Myocyte (in vitro differentiated cells): ENCODE measurements around the gene SAT2. TPM values are rescaled to one million over a fixed set of nuclear protein-coding genes. Genes with fewer than 3 reads are reported as not detected.
A peak's percentile ranks its signal among the peaks of the same experiment; 100 is the strongest.
"Not testable (repeated sequence)": the region's sequence is repeated elsewhere in the genome, so short reads cannot be mapped to it uniquely, and the experiment has no call there.

Experiments used
- DNase-seq: peaks from one replicate; pipeline ENCODE4 v3.0.0-alpha.2; 2012; ENCODE audit warnings: low read depth
- total RNA-seq: library from RNA; depleted of rRNA; stranded (reverse); fragments of >200 nt; gene quantifications from 2 replicates; pipeline ENCODE4 v1.2.3, GENCODE V29; 2014

The SAT2 gene
- total RNA-seq, 1 donor from 2014 or later: 73.1 TPM

GRCh38 chr17:7634384-7634783 lies 6.8 kb upstream of the SAT2 start:
- DNase-seq: peak; percentile 62

DNA sequence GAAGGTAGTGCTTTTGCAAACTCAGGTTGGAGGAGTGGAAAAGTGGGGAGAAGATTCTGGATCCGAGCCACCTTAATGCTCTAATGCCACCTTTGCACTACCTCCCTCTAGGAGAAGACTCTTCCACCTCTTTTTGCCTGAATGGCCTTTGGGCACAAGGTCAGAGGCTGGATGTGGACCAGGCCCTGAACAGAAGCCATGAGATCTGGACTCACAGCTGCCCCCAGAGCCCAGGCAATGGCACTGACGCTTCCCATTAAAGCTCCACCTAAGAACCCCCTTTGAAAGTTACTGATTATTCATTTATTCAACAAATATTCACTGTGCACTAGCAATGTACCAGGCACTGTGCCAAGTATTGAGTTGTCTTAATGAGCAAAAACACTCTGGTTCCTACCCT lies 5.5 kb upstream of the SAT2 start:
- DNase-seq: no peak

DNA sequence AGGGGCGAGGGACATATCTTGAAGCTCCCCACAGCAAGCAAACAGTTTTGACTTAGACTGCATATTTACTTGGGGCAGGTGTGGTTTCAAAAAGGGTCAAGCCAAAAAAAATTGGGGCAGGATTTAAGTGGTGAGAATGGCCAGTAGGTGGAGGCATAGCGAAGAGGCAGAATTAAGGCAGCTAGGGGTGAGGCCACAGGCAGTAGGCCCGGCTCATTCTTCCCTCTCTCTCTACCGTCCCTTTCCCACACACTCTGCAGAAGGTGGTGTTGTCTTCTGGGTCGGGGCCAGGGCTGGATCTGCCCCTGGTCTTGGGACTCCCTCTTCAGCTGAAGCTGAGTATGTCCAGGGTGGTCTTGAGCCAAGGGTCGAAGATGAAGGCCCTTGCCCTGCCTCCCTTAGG lies 4.9 kb upstream of the SAT2 start:
- DNase-seq: peak; percentile 65

- DNase-seq: no peak
Measured at GRCh38 chr17:7631398-7632380, 4.1 kb upstream of the SAT2 start.

- no peak for DNase-seq
Measured at GRCh38 chr17:7629939-7630571, 2.4 kb upstream of the SAT2 start, which contains the start of gene SHBG. Gene SHBG (plus strand): TSS chr17:7630135. CDS start chr17:7630173, 38 bp downstream.

GRCh38 chr17:7626956-7627249 lies 718 bp downstream of the SAT2 start:
- peak; percentile 27 for DNase-seq

GRCh38 chr17:7626307-7626706 lies 1.3 kb downstream of the SAT2 start:
- no peak for DNase-seq

- DNase-seq: not testable (repeated sequence)
Measured at GRCh38 chr17:7625749-7626148, 1.9 kb downstream of the SAT2 start.

GRCh38 chr17:7623661-7624060 lies 4.0 kb downstream of the SAT2 start:
- DNase-seq: no peak

- no peak for DNase-seq
Measured at GRCh38 chr17:7620835-7621234, 6.8 kb downstream of the SAT2 start.

GRCh38 chr17:7618608-7619007 lies 9.0 kb downstream of the SAT2 start:
- DNase-seq: no peak

DNA sequence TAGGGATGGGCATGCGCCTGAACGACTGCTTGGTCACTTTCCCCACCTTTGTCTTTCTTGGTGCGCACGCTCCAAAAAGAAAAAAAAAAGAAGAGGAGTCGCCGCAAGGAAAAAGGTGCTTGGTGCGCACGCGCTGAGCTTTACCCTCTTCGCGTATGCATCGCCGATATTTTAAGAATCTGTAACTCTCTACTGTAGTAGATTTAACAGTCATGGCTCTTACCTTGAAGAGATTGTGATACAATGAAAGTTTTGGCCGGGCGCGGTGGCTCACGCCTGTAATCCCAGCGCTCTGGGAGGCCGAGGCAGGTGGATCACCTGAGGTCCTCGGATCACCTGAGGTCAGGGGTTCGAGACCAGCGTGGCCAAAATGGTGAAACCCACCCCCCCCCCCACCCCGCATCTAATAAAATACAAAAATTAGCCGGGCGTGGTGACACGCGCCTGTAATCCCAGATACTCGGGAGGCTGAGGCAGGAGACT lies 12.3 kb downstream of the SAT2 start:
- DNase-seq: no peak

- DNase-seq: peak; percentile 100
Measured at GRCh38 chr17:7614425-7615264, 13.0 kb downstream of the SAT2 start, which contains the start of gene FXR2. Gene FXR2 (minus strand): TSS chr17:7614897. CDS start chr17:7614532, 365 bp downstream.

GRCh38 chr17:7613769-7614424 lies 13.7 kb downstream of the SAT2 start:
- DNase-seq: peak; percentile 31

DNA sequence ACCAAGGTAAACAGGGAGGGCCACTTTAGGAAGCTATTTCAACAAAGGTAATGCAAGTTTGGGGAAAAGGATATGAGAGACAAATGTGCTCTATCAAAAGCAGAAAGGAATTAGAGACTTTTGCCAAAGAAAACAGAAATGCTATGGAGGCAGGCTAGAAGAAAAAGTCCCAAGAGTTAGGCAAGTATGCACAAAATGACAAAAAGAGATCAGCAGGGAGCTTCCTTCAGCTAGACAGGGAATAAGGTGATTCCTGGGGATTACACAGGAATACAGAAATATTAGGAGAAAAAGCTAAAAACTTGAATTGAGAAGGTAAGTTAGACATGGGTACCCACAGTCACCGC lies 15.4 kb downstream of the SAT2 start:
- no peak for DNase-seq

- no peak for DNase-seq
Measured at GRCh38 chr17:7611635-7612293, 15.9 kb downstream of the SAT2 start.

DNA sequence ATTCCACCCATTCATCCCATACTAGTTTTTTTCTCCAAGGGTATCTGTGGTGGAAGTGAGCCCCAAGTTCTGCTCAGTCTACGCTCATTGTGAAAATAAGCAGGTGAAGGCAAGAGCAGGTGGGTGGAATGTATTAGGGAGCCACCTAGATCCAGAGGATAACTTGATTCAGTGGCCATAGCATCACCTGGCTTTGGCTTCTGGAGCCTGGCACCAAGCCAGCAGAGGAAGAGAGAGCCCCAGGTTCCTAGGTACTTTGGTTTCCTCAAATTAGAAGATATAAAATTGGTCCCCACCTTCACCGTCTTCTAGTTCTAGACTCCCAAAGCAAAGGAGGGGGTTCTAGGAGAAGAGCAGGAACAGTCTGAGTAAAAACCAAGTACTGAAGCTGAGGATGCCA lies 17.0 kb downstream of the SAT2 start:
- DNase-seq: no peak

GRCh38 chr17:7606280-7606679 lies 21.3 kb downstream of the SAT2 start:
- DNase-seq: peak; percentile 51

GRCh38 chr17:7597561-7597960 lies 30.1 kb downstream of the SAT2 start:
- not testable (repeated sequence) for DNase-seq

GRCh38 chr17:7593296-7593695 lies 34.3 kb downstream of the SAT2 start:
- DNase-seq: no peak
